GM19099 (cell line): Measurements from ENCODE around the gene LST1.

ENCODE experiments used
- POLR2A ChIP-seq: IDR thresholded peaks from 3 replicates; pipeline ENCODE4 v1.6.1; 2011; ENCODE audit warnings: low read depth; ENCODE audit not compliant: insufficient read length; ENCODE audit errors: extremely low read depth

The LST1 gene

GRCh38 chr6:31634969-31635575, 49.0 kb downstream of the LST1 start:
- no peak for TF ChIP-seq POLR2A

- no peak for TF ChIP-seq POLR2A
Observed at GRCh38 chr6:31636698-31637596, 50.9 kb downstream of the LST1 start.
